HepG2 (cell line): ENCODE data around the gene MTHFD1. TPM values are rescaled to one million over a fixed set of nuclear protein-coding genes. Genes with fewer than 3 reads are reported as not detected.

Experiments
- ADNP ChIP-seq: sonication (generic); formaldehyde crosslinking; IDR thresholded peaks from 2 replicates; pipeline ENCODE4 v1.4.0; 2020; ENCODE audit warnings: missing genetic modification reagents
- ASH2L ChIP-seq: fragments of 300-600, 200-600 bp; sonication (generic); IDR thresholded peaks from 2 replicates; pipeline ENCODE4 v1.7.0; 2017; ENCODE audit warnings: low read depth, mild to moderate bottlenecking, moderate library complexity, mixed read lengths, low read length; ENCODE audit not compliant: insufficient read length
- CHD4 ChIP-seq: fragments of 200-600 bp; sonication (generic); IDR thresholded peaks from 2 replicates; pipeline ENCODE4 v1.7.0; 2017; ENCODE audit warnings: mild to moderate bottlenecking, low read length, borderline replicate concordance
- GLMP ChIP-seq: sonication (generic); formaldehyde crosslinking; IDR thresholded peaks from 2 replicates; pipeline ENCODE4 v1.9.0; 2021; ENCODE audit warnings: missing genetic modification reagents, mild to moderate bottlenecking, borderline replicate concordance
- HOXD1 ChIP-seq: sonication (generic); formaldehyde crosslinking; IDR thresholded peaks from 2 replicates; pipeline ENCODE4 v1.5.0; 2020; ENCODE audit warnings: missing genetic modification reagents
- IRF2 ChIP-seq: IDR thresholded peaks from 2 replicates; pipeline ENCODE4 v1.6.1; 2018; ENCODE audit warnings: missing genetic modification reagents, missing compliant biosample characterization
- MLX ChIP-seq: IDR thresholded peaks from 2 replicates; pipeline ENCODE4 v1.6.1; 2016
- NONO ChIP-seq, 2 experiments: fragments of 450-650 bp in 1 of 2; sonication (generic) in 1 of 2; formaldehyde crosslinking in 1 of 2; IDR thresholded peaks in 1 of 2; conservative IDR thresholded peaks in 1 of 2; 2 replicates each; pipeline versions ENCODE4 v1.6.1 to v1.8.0; 2017 to 2022; ENCODE audit warnings: mild to moderate bottlenecking in 1 of 2, missing genetic modification reagents in 1 of 2, moderate library complexity in 1 of 2
- RBAK ChIP-seq: sonication (generic); formaldehyde crosslinking; IDR thresholded peaks from 2 replicates; pipeline ENCODE4 v1.5.1; 2020; ENCODE audit warnings: mild to moderate bottlenecking, missing genetic modification reagents
- RFXANK ChIP-seq: IDR thresholded peaks from 2 replicates; pipeline ENCODE4 v1.6.1; 2016
- SNRNP70 ChIP-seq: fragments of 200-400 bp; formaldehyde crosslinking; IDR thresholded peaks from 2 replicates; pipeline ENCODE4 v1.6.1; 2017; ENCODE audit warnings: mild to moderate bottlenecking, low read depth, low read length, moderate library complexity
- SRY ChIP-seq: sonication (generic); formaldehyde crosslinking; IDR thresholded peaks from 2 replicates; pipeline ENCODE4 v1.8.0; 2022; ENCODE audit warnings: mild to moderate bottlenecking, missing genetic modification reagents
- TCF7 ChIP-seq: sonication (generic); IDR thresholded peaks from 2 replicates; pipeline ENCODE4 v1.6.1; 2016; ENCODE audit warnings: antibody characterized with exemption, low read depth
- TOE1 ChIP-seq: sonication (generic); formaldehyde crosslinking; IDR thresholded peaks from 2 replicates; pipeline ENCODE4 v1.4.0; 2020; ENCODE audit warnings: mild to moderate bottlenecking, missing genetic modification reagents
- ZBTB49 ChIP-seq: sonication (generic); formaldehyde crosslinking; IDR thresholded peaks from 2 replicates; pipeline ENCODE4 v1.4.0; 2020; ENCODE audit warnings: missing genetic modification reagents, borderline replicate concordance
- ZBTB8A ChIP-seq: sonication (generic); formaldehyde crosslinking; IDR thresholded peaks from 2 replicates; pipeline ENCODE4 v1.4.0; 2020; ENCODE audit warnings: mild to moderate bottlenecking, low read depth, missing genetic modification reagents, borderline replicate concordance
- ZFP36 ChIP-seq: fragments of 150-350 bp; IDR thresholded peaks from 2 replicates; pipeline ENCODE4 v1.6.1; 2018; ENCODE audit warnings: borderline replicate concordance, low read length, low read depth; ENCODE audit not compliant: partially characterized antibody
- ZFP82 ChIP-seq: sonication (generic); formaldehyde crosslinking; IDR thresholded peaks from 2 replicates; pipeline ENCODE4 v1.5.1; 2020; ENCODE audit warnings: mild to moderate bottlenecking, missing genetic modification reagents, borderline replicate concordance
- ZHX1 ChIP-seq: sonication (generic); formaldehyde crosslinking; IDR thresholded peaks from 2 replicates; pipeline ENCODE4 v1.8.1; 2022; ENCODE audit warnings: low read depth, mild to moderate bottlenecking, missing genetic modification reagents
- ZNF224 ChIP-seq: sonication (generic); formaldehyde crosslinking; IDR thresholded peaks from 2 replicates; pipeline ENCODE4 v1.5.0; 2020; ENCODE audit warnings: mild to moderate bottlenecking, missing genetic modification reagents
- ZNF230 ChIP-seq: sonication (generic); formaldehyde crosslinking; IDR thresholded peaks from 2 replicates; pipeline ENCODE4 v1.4.0; 2020; ENCODE audit warnings: mild to moderate bottlenecking, missing genetic modification reagents
- ZNF468 ChIP-seq: sonication (generic); formaldehyde crosslinking; IDR thresholded peaks from 2 replicates; pipeline ENCODE4 v1.8.0; 2022; ENCODE audit warnings: mild to moderate bottlenecking, moderate library complexity, missing genetic modification reagents
- ZNF530 ChIP-seq: sonication (generic); formaldehyde crosslinking; IDR thresholded peaks from 2 replicates; pipeline ENCODE4 v1.5.0; 2020; ENCODE audit warnings: low read depth, mild to moderate bottlenecking, missing genetic modification reagents
- ZNF678 ChIP-seq: sonication (generic); formaldehyde crosslinking; IDR thresholded peaks from 2 replicates; pipeline ENCODE4 v1.4.0; 2020; ENCODE audit warnings: mild to moderate bottlenecking, missing genetic modification reagents
- ZSCAN12 ChIP-seq: sonication (generic); formaldehyde crosslinking; IDR thresholded peaks from 2 replicates; pipeline ENCODE4 v1.9.0; 2021; ENCODE audit warnings: mild to moderate bottlenecking, missing genetic modification reagents
- polyA plus RNA-seq, 8 experiments: library from polyadenylated mRNA; depleted of rRNA in 3 of 8; stranded (reverse) in 7 of 8; unstranded in 1 of 8; fragments of >200 nt; fragmentation: Illumina TruSeq in 4 of 8; extraction: Trizol in 4 of 8; gene quantifications; 2 replicates each; pipeline versions ENCODE4 v1.2.1 to v1.2.3, GENCODE V29; 2011 to 2016; ENCODE audit warnings: low read depth in 4 of 8, missing spikeins in 1 of 8, mixed read lengths in 1 of 8; ENCODE audit not compliant: insufficient read depth in 1 of 8
- total RNA-seq, 5 experiments: library from RNA; depleted of rRNA; stranded (reverse); fragments of >200 nt; fragmentation: Illumina TruSeq; extraction: Trizol; gene quantifications; 2 replicates each; pipeline ENCODE4 v1.2.3, GENCODE V29; 2016; ENCODE audit warnings: low read depth in 1 of 5

The MTHFD1 gene
- total and polyA plus RNA-seq, 2 of the 13 experiments (the other 11 are each of a cell fraction or from before 2014, with no cell fraction given), result 31.0 to 106 TPM

GRCh38 chr14:64338616-64339316 lies 49.4 kb upstream of the MTHFD1 start (continued):
- TF ChIP-seq ZFP36 (no peak), ZNF230 (CRISPR knock-in tag) (no peak), TCF7 (no peak), ZNF530 (no peak), HOXD1 (CRISPR knock-in tag) (no peak), ZNF468 (CRISPR knock-in tag) (no peak), ASH2L (no peak), ZBTB49 (CRISPR knock-in tag) (no peak), RBAK (CRISPR knock-in tag) (no peak), IRF2 (CRISPR knock-in tag) (no peak), ZNF678 (CRISPR knock-in tag) (no peak), GLMP (CRISPR knock-in tag) (no peak), ZSCAN12 (CRISPR knock-in tag) (no peak), ZHX1 (CRISPR knock-in tag) (no peak), MLX (CRISPR knock-in tag) (no peak), RFXANK (CRISPR knock-in tag) (no peak), SNRNP70 (no peak), ZNF224 (CRISPR knock-in tag) (no peak), CHD4 (no peak), NONO (IDR thresholded peaks at IDR 0.05) (no peak), NONO (CRISPR knock-in tag; conservative IDR thresholded peaks at IDR 0.05) (0 out of 2 replicates have a peak, but pooled peaks have one; percentile 47), SRY (CRISPR knock-in tag) (no peak), ZFP82 (CRISPR knock-in tag) (no peak), ZBTB8A (CRISPR knock-in tag) (no peak), TOE1 (CRISPR knock-in tag) (no peak), ADNP (CRISPR knock-in tag) (no peak)
